ENCODE measurements around the gene MZT2B. TPM values are rescaled to one million over a fixed set of nuclear protein-coding genes. Genes with fewer than 3 reads are reported as not detected.
"Not testable (repeated sequence)": the region's sequence is repeated elsewhere in the genome, so short reads cannot be mapped to it uniquely, and the experiment has no call there.

The MZT2B gene
- polyA plus RNA-seq, 1 of the 3 experiments (the other 2 are of a cell fraction) = 222 TPM

DNA sequence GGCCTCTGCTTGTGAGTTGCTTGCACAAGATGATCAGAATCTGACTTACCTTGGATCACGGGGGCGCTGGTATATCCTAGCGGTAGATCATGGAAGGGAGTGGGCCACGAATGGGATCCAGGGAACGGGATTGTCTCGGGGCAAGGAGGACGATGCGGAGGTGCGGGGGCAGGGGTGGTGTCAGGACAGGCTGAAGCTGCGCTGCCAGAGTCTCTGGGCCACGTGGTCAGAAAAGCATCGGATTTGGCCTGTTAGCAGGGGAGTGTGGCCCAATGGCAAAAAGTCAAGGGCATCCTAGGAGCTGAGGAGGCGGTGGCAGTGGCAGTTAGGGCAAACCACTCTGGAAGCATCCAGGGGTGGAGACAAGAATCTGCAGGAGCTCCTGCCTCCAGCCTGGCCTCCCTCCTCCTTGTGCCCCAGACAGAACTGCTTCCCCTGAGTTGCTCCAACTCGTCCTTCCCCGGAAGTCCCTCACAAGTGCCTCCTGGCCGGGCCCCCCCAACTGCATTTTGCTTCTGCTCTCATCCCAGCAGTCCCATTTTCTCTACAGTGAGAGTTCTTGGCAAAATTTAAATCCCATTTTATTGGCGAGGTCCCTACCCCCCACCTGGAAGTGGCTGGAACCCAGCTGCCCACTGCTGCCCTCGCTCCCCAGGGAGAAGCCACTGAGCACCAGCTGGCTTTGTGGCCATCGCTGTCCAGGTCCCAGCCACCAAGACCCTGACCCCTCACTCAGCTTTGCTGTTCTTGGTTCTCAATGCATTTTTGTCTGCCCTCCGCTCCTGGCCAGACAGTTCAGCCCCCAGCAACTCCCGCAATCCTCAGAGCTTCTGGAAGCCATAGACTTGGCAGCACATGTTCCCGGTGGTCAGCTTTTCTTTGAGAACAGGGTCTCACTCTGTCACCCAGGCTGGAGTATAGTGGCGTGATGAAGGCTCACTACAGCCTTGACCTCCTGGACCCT is 31.6 kb upstream of the MZT2B start:
- Histone ChIP-seq H3F3A (replicated peaks; ENCODE audit: insufficient read depth) (no peaks in the 10 kb centered on the region), H3K27ac (ENCODE audit: low read depth in 2 of 2, low read length in 1 of 2) (no peak overlapping the region), H2AFZ (ENCODE audit: low read depth) (no peak overlapping the region), H3K79me2 (ENCODE audit: insufficient read depth) (no peaks in the 10 kb centered on the region), H3K9me2 (no peaks in the 10 kb centered on the region), H3K4me1 (ENCODE audit: control insufficient read depth in 1 of 2, insufficient read depth in 2 of 2, low read depth in 1 of 2, low read length in 1 of 2) (peaks cover 0 to under 1% of the 10 kb centered on the region in 2 experiments; a peak in 1 of 4 replicates), H3K9me3 (no peaks in the 10 kb centered on the region), H4K20me1 (ENCODE audit: insufficient read depth) (no peaks in the 10 kb centered on the region), H3K9ac (no peak overlapping the region), H3K27me3 (ENCODE audit: insufficient read depth) (no peaks in the 10 kb centered on the region), H3K4me3 (ENCODE audit: low read depth in 2 of 2, low read length in 1 of 2) (no peak overlapping the region), H3K36me3 (replicated peaks in 1 of 2; ENCODE audit: control insufficient read depth in 1 of 2, insufficient read depth in 2 of 2, low read length in 1 of 2) (peaks cover 0 to 24% of the 10 kb centered on the region in 2 experiments), H3K4me2 (no peak overlapping the region)
- ChIA-PET POLR2A (no interaction called here), CTCF (no interaction called here)
- no peak for DNase-seq
- TF ChIP-seq, protein P1, sequence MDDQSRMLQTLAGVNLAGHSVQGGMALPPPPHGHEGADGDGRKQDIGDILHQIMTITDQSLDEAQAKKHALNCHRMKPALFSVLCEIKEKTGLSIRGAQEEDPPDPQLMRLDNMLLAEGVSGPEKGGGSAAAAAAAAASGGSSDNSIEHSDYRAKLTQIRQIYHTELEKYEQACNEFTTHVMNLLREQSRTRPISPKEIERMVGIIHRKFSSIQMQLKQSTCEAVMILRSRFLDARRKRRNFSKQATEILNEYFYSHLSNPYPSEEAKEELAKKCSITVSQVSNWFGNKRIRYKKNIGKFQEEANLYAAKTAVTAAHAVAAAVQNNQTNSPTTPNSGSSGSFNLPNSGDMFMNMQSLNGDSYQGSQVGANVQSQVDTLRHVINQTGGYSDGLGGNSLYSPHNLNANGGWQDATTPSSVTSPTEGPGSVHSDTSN (IDR thresholded peaks at IDR 0.05) = no peak
- TF ChIP-seq TAF1 (IDR thresholded peaks at IDR 0.05; ENCODE audit: borderline replicate concordance, low read depth, low read length) = no peak
- TF ChIP-seq, protein P2, sequence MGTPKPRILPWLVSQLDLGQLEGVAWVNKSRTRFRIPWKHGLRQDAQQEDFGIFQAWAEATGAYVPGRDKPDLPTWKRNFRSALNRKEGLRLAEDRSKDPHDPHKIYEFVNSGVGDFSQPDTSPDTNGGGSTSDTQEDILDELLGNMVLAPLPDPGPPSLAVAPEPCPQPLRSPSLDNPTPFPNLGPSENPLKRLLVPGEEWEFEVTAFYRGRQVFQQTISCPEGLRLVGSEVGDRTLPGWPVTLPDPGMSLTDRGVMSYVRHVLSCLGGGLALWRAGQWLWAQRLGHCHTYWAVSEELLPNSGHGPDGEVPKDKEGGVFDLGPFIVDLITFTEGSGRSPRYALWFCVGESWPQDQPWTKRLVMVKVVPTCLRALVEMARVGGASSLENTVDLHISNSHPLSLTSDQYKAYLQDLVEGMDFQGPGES (IDR thresholded peaks at IDR 0.05; ENCODE audit: low read depth, low read length) = no peak
- TF ChIP-seq, protein P3, sequence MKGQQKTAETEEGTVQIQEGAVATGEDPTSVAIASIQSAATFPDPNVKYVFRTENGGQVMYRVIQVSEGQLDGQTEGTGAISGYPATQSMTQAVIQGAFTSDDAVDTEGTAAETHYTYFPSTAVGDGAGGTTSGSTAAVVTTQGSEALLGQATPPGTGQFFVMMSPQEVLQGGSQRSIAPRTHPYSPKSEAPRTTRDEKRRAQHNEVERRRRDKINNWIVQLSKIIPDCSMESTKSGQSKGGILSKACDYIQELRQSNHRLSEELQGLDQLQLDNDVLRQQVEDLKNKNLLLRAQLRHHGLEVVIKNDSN (IDR thresholded peaks at IDR 0.05; ENCODE audit: borderline replicate concordance, low read depth) = no peak
- TF ChIP-seq TCF12 (IDR thresholded peaks at IDR 0.05) = no peak
- no peak for TF ChIP-seq POLR2AphosphoS5 (IDR thresholded peaks at IDR 0.05; ENCODE audit: low read depth, low read length)
- TF ChIP-seq RAD21 (IDR thresholded peaks at IDR 0.05; ENCODE audit: low read length) = no peak
- no peak for TF ChIP-seq GATA2 (CRISPR knock-in tag; IDR thresholded peaks at IDR 0.05)
- no peak for TF ChIP-seq YY1 (IDR thresholded peaks at IDR 0.05; ENCODE audit: low read depth)
- no peak for TF ChIP-seq RXRA (IDR thresholded peaks at IDR 0.05; ENCODE audit: borderline replicate concordance, low read depth)
- no peak for TF ChIP-seq MXI1 (IDR thresholded peaks at IDR 0.05; ENCODE audit: low read depth, low read length)
- TF ChIP-seq EP300 (IDR thresholded peaks at IDR 0.05; ENCODE audit: borderline replicate concordance in 1 of 2, low read depth in 1 of 2, low read length in 1 of 2) = no peak
- no peak for TF ChIP-seq GABPA (IDR thresholded peaks at IDR 0.05; ENCODE audit: low read depth)
- TF ChIP-seq TEAD4 (IDR thresholded peaks at IDR 0.05; ENCODE audit: borderline replicate concordance, insufficient read depth) = no peak
- TF ChIP-seq NRF1 (IDR thresholded peaks at IDR 0.05; ENCODE audit: low read depth, low read length) = no peak
- TF ChIP-seq, protein P4, sequence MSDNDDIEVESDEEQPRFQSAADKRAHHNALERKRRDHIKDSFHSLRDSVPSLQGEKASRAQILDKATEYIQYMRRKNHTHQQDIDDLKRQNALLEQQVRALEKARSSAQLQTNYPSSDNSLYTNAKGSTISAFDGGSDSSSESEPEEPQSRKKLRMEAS (IDR thresholded peaks at IDR 0.05; ENCODE audit: low read depth) = no peak
- WGBS (ENCODE audit: low lambda C conversion rate) = 96% methylated on average over 23 of the region's 23 CpGs

DNA sequence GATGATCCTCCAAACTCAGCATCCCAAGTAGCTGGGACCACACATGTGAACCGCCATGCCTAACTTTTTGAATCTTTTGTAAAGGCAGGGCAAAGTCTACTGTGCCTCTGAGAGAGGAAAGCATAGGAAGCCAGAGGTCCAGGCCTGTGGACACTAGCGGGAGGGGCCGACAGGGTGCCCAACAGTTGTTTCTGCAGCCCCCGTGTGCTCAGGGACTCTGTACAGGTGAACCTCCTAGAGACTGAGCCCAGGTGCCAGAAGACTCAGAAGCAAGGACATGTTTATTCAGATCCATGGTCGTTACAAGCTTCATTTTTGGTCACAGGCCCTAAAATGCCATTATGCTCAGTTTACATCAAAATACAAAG is 30.9 kb upstream of the MZT2B start:
- H2AFZ ChIP-seq (ENCODE audit: low read depth); H3K4me2 ChIP-seq; H3K79me2 ChIP-seq (ENCODE audit: insufficient read depth); POLR2A ChIA-PET; H3K4me1 ChIP-seq (ENCODE audit: control insufficient read depth in 1 of 2, insufficient read depth in 2 of 2, low read depth in 1 of 2, low read length in 1 of 2); H3K27me3 ChIP-seq (ENCODE audit: insufficient read depth); H3K27ac ChIP-seq (ENCODE audit: low read depth in 2 of 2, low read length in 1 of 2); H3K9me3 ChIP-seq; DNase-seq; CTCF ChIA-PET; H4K20me1 ChIP-seq (ENCODE audit: insufficient read depth); H3K9me2 ChIP-seq; H3K4me3 ChIP-seq (ENCODE audit: low read depth in 2 of 2, low read length in 1 of 2); H3K9ac ChIP-seq; H3F3A ChIP-seq (replicated peaks; ENCODE audit: insufficient read depth): not testable (repeated sequence)
- 67% methylated on average over 3 of the region's 5 CpGs for WGBS (ENCODE audit: low lambda C conversion rate)
- peaks cover 0 to 25% of the 10 kb centered on the region in 2 experiments for H3K36me3 ChIP-seq (replicated peaks in 1 of 2; ENCODE audit: control insufficient read depth in 1 of 2, insufficient read depth in 2 of 2, low read length in 1 of 2)

DNA sequence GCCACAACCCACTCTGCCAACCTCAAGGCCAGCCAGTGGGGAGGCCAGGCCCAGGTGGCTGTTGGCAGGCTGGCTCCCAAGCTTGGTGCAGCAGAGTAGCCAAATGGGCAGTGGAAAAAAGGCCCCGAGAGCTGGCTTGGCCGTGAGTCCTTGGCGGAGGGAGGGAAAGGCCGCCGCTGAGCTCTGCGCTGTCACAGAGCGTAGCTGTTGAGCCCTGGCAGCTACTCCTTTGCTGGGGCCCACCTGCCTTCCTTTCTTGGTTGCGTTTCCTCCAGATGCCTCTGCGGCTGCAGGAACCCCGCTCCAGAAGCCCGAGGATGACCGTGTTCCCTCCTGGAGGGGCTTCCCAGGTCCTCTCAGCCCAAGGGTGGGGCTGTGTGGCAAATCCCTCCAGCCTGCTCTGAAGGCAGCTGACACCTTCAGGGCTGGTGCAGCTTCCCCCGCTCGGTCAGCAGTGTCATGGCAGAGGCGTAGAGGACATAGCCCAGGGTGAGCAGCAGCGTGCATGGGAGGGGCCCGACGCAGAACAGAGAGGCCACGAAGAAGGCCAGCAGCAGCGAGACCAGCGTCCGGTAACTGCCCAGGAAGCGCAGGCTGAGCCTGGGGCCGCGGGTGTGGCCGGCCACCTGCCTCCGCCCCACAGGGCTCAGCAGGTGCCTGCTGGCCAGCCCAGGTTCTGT is 29.8 kb upstream of the MZT2B start:
- H3K36me3 ChIP-seq (replicated peaks in 1 of 2; ENCODE audit: control insufficient read depth in 1 of 2, insufficient read depth in 2 of 2, low read length in 1 of 2) = peaks cover 0 to 25% of the 10 kb centered on the region in 2 experiments
- H3F3A ChIP-seq (replicated peaks; ENCODE audit: insufficient read depth); H4K20me1 ChIP-seq (ENCODE audit: insufficient read depth); H3K79me2 ChIP-seq (ENCODE audit: insufficient read depth); H3K27ac ChIP-seq (ENCODE audit: low read depth in 2 of 2, low read length in 1 of 2); H2AFZ ChIP-seq (ENCODE audit: low read depth); DNase-seq; POLR2A ChIA-PET; H3K9me3 ChIP-seq; H3K4me3 ChIP-seq (ENCODE audit: low read depth in 2 of 2, low read length in 1 of 2); H3K4me2 ChIP-seq; H3K9ac ChIP-seq; H3K27me3 ChIP-seq (ENCODE audit: insufficient read depth); H3K9me2 ChIP-seq: not testable (repeated sequence)
- CTCF ChIA-PET = interaction anchor here (0.9 kb wide), 1 partner anchor 180 kb away, joined by 3 read pairs; no protein-coding TSS in a partner anchor
- WGBS (ENCODE audit: low lambda C conversion rate) = 97% methylated on average over 16 of the region's 27 CpGs
- peaks cover 0 to 16% of the 10 kb centered on the region in 2 experiments; a peak in 1 of 4 replicates for H3K4me1 ChIP-seq (ENCODE audit: control insufficient read depth in 1 of 2, insufficient read depth in 2 of 2, low read depth in 1 of 2, low read length in 1 of 2)

Data from SK-N-SH (cell line).